GM12878 (cell line): ENCODE data around the gene SCP2. TPM values are rescaled to one million over a fixed set of nuclear protein-coding genes. Genes with fewer than 3 reads are reported as not detected.

Experiments
- ATAC-seq: fragments of 200-7000 bp; cut with Tn5 transposase; 3 replicates; pipeline ENCODE4 v1.9.1; 2020; ENCODE audit warnings: mild to moderate bottlenecking, moderate library complexity
- BruUV-seq: library from RNA; stranded (reverse); fragments of 400-500 nt; replicated peaks from 2 replicates; lab custom pipeline; 2021; lab: Mats Ljungman, UMichigan
- CTCF ChIA-PET: fragments of 300-600 bp; sonication (Branson Sonifier 250); formaldehyde crosslinking; extraction: SDS; loops from one replicate; lab custom pipeline; 2021; ENCODE audit warnings: inconsistent platforms; lab: Yijun Ruan, JAX
- POLR2A ChIA-PET: fragments of 350-600 bp; formaldehyde crosslinking; extraction: SDS; loops from one replicate; lab custom pipeline; 2021; ENCODE audit warnings: inconsistent platforms; lab: Charles Lee
- RAD21 ChIA-PET: fragments of 300-600 bp; sonication (Branson Sonifier 250); formaldehyde crosslinking; loops from one replicate; lab custom pipeline; 2023; ENCODE audit warnings: antibody characterized with exemption; ENCODE audit not compliant: unreplicated experiment; lab: Charles Lee
- SMC1A ChIA-PET: fragments of 300-600 bp; sonication (Branson Sonifier 250); formaldehyde crosslinking; loops from one replicate; lab custom pipeline; 2023; ENCODE audit not compliant: unreplicated experiment, uncharacterized antibody; lab: Charles Lee
- DNase-seq: peaks from one replicate; pipeline ENCODE4 v3.0.0-alpha.2; 2011; ENCODE audit warnings: low read depth, low spot score
- FAIRE-seq: peaks from 3 replicates; lab custom pipeline; 2011; peaks lifted over from hg19 to GRCh38; lab: Jason Lieb, UNC
- H2AFZ ChIP-seq: 2 replicates; pipeline ENCODE4 v1.6.0; 2011; ENCODE audit warnings: low read depth, low read length, control low read depth; ENCODE audit not compliant: control insufficient read depth
- H3K27ac ChIP-seq: 2 replicates; pipeline ENCODE4 v1.5.1; 2011; ENCODE audit warnings: control low read depth; ENCODE audit not compliant: control insufficient read depth, insufficient read depth
- H3K27me3 ChIP-seq, 2 experiments: replicated peaks in 1 of 2; 2 replicates each; pipeline versions ENCODE4 v1.6.0 to v1.6.1; 2011; ENCODE audit warnings: low read length in 1 of 2; ENCODE audit not compliant: control insufficient read depth in 2 of 2, insufficient read depth in 2 of 2
- H3K36me3 ChIP-seq, 2 experiments: 2 replicates each; pipeline ENCODE4 v1.5.1; 2011; ENCODE audit warnings: low read length in 1 of 2; ENCODE audit not compliant: control insufficient read depth in 2 of 2, insufficient read depth in 2 of 2
- H3K4me1 ChIP-seq: 2 replicates; pipeline ENCODE4 v1.6.1; 2011; ENCODE audit warnings: mild to moderate bottlenecking, low read length, moderate library complexity, mixed read lengths; ENCODE audit not compliant: control insufficient read depth, insufficient read depth
- H3K4me2 ChIP-seq: 2 replicates; pipeline ENCODE4 v1.6.0; 2011; ENCODE audit warnings: control low read depth; ENCODE audit not compliant: control insufficient read depth, insufficient read depth
- H3K4me3 ChIP-seq: fragments of 200-600 bp; sonication (generic); 2 replicates; pipeline ENCODE4 v1.5.1; 2016
- H3K79me2 ChIP-seq: 2 replicates; pipeline ENCODE4 v1.6.0; 2011; ENCODE audit warnings: low read length; ENCODE audit not compliant: control insufficient read depth, insufficient read depth
- H3K9ac ChIP-seq: 2 replicates; pipeline ENCODE4 v1.8.0; 2011; ENCODE audit warnings: low read length, control low read depth, mixed read lengths; ENCODE audit not compliant: control insufficient read depth, insufficient read depth
- H3K9me3 ChIP-seq: replicated peaks from 3 replicates; pipeline ENCODE4 v1.5.1; 2011; ENCODE audit warnings: mild to moderate bottlenecking, low read length; ENCODE audit not compliant: control insufficient read depth, insufficient read depth
- H4K20me1 ChIP-seq: 2 replicates; pipeline ENCODE4 v1.6.0; 2011; ENCODE audit not compliant: control insufficient read depth, insufficient read depth
- CBX3 ChIP-seq: fragments of 200-600 bp; sonication (generic); IDR thresholded peaks from 2 replicates; pipeline ENCODE4 v1.6.1; 2016; ENCODE audit warnings: low read depth, borderline replicate concordance
- CEBPB ChIP-seq, 2 experiments: fragments of 150-350 bp in 1 of 2; IDR thresholded peaks; 2 replicates each; pipeline ENCODE4 v1.6.1; 2012 to 2014; ENCODE audit warnings: low read depth in 2 of 2, low read length in 2 of 2, borderline replicate concordance in 1 of 2, inconsistent platforms in 1 of 2
- WGBS: methylation state at CpG from one replicate; pipeline ENCODE4 v1.1.6; 2016; ENCODE audit warnings: low lambda C conversion rate; ENCODE audit not compliant: insufficient replicate concordance, insufficient coverage; ENCODE audit errors: missing lambda C conversion rate; 5-methylcytosine and 5-hydroxymethylcytosine counted together
- in situ Hi-C: fragments of 300-500 bp; cut with MboI; formaldehyde crosslinking; loops from 9 replicates; pipeline ENCODE4 v1.14.3; 2018; ENCODE audit warnings: mixed read lengths
- intact Hi-C: fragments of 100-400 bp; cut with micrococcal nuclease; formaldehyde crosslinking; loops from one replicate; pipeline ENCODE4 v1.14.2; 2022; ENCODE audit not compliant: unreplicated experiment
- polyA plus RNA-seq, 11 experiments: library from polyadenylated mRNA; depleted of rRNA in 4 of 11; unstranded in 6 of 11; stranded (reverse) in 5 of 11; fragments of >200 nt; fragmentation: Nextera tagmentation in 4 of 11; fragmentation: Illumina TruSeq in 1 of 11; extraction: Ambion mirVana in 4 of 11; extraction: Trizol in 1 of 11; gene quantifications; 1 replicate in 1 of 11; 2 replicates in 10 of 11; pipeline versions ENCODE4 v1.2.1 to v1.2.3, GENCODE V29; 2011 to 2016; ENCODE audit warnings: inconsistent platforms in 2 of 11, missing spikeins in 2 of 11, low read depth in 1 of 11
- total RNA-seq, 4 experiments: library from RNA; depleted of rRNA in 3 of 4; stranded (reverse); fragments of >200 nt in 3 of 4; fragmentation: Illumina TruSeq in 1 of 4; extraction: Trizol in 1 of 4; gene quantifications; 2 replicates each; pipeline versions ENCODE4 v1.2.1 to v1.2.3, GENCODE V29; 2013 to 2021
- TF ChIP-seq, protein P1 (sequence below): IDR thresholded peaks from 2 replicates; pipeline ENCODE4 v1.6.1; 2012; ENCODE audit warnings: low read length, inconsistent platforms
- TF ChIP-seq, protein P2 (sequence below): IDR thresholded peaks from 2 replicates; pipeline ENCODE4 v1.6.1; 2011; ENCODE audit warnings: low read depth, low read length, improper control_type of control experiment, borderline replicate concordance
- TF ChIP-seq, protein P3 (sequence below): IDR thresholded peaks from 2 replicates; pipeline ENCODE4 v1.6.1; 2012; ENCODE audit warnings: improper control_type of control experiment, low read depth, low read length; ENCODE audit not compliant: insufficient replicate concordance

SCP2 gene
- total and polyA plus RNA-seq, 10 of the 15 experiments (the other 5 are each of a cell fraction or from before 2014, with no cell fraction given): 74.3 to 327 (median 127) TPM

DNA sequence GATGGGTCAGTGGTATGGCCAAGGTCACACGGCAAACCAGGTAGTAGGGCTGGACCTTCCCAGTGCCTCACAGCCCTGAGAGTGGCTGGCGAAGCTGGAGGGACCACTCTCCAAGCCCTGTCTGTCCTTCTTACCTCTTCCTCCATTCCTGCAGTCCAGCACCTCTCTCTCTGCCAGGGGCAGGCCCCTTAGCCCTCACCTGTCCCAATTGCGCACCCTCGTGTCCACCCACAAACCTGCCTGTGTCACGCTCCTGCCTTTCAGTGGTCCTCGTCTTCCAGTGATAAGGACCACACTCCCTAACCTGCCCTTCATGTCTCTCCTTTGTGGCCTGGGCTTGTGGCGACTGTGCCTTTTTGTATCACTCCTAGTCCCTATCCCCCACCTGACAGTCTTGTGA lies 138.3 kb downstream of the SCP2 start (continued):
- TF ChIP-seq, protein P1, sequence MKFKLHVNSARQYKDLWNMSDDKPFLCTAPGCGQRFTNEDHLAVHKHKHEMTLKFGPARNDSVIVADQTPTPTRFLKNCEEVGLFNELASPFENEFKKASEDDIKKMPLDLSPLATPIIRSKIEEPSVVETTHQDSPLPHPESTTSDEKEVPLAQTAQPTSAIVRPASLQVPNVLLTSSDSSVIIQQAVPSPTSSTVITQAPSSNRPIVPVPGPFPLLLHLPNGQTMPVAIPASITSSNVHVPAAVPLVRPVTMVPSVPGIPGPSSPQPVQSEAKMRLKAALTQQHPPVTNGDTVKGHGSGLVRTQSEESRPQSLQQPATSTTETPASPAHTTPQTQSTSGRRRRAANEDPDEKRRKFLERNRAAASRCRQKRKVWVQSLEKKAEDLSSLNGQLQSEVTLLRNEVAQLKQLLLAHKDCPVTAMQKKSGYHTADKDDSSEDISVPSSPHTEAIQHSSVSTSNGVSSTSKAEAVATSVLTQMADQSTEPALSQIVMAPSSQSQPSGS: no peak
- TF ChIP-seq CBX3: no peak

DNA sequence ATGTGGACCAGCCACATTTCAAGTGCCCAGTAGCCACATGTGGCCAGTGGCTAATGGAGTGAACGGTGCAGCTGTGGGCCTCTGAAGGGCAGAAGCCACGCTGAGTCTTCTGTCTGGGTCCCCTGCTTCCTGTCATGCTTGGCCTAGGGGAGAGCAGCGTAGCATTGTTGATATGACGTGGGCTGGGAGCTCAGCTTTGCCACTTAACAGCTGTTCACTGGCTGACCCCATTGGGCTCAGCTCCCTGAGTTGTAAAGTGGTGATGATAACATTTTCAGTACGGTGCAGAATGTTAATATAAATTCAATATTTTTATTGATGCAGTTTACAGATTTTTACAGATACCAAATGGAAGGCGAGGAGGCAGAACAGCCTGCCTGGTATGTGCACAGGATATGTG lies 139.4 kb downstream of the SCP2 start:
- Histone ChIP-seq H2AFZ (no peak overlapping the region), H4K20me1 (no peaks in the 10 kb centered on the region), H3K4me2 (no peak overlapping the region)
- ATAC-seq: no peak
- RAD21 ChIA-PET: no interaction called here
- POLR2A ChIA-PET: interaction anchor here (0.9 kb wide), 1 partner anchor 19 kb away, joined by 3 read pairs; no protein-coding TSS in a partner anchor
- TF ChIP-seq CEBPB (IDR thresholded peaks at IDR 0.05; ENCODE audit: borderline replicate concordance in 1 of 2, low read depth in 2 of 2, low read length in 2 of 2): no peak
- TF ChIP-seq, protein P2, sequence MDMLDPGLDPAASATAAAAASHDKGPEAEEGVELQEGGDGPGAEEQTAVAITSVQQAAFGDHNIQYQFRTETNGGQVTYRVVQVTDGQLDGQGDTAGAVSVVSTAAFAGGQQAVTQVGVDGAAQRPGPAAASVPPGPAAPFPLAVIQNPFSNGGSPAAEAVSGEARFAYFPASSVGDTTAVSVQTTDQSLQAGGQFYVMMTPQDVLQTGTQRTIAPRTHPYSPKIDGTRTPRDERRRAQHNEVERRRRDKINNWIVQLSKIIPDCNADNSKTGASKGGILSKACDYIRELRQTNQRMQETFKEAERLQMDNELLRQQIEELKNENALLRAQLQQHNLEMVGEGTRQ: no peak
- TF ChIP-seq, protein P3, sequence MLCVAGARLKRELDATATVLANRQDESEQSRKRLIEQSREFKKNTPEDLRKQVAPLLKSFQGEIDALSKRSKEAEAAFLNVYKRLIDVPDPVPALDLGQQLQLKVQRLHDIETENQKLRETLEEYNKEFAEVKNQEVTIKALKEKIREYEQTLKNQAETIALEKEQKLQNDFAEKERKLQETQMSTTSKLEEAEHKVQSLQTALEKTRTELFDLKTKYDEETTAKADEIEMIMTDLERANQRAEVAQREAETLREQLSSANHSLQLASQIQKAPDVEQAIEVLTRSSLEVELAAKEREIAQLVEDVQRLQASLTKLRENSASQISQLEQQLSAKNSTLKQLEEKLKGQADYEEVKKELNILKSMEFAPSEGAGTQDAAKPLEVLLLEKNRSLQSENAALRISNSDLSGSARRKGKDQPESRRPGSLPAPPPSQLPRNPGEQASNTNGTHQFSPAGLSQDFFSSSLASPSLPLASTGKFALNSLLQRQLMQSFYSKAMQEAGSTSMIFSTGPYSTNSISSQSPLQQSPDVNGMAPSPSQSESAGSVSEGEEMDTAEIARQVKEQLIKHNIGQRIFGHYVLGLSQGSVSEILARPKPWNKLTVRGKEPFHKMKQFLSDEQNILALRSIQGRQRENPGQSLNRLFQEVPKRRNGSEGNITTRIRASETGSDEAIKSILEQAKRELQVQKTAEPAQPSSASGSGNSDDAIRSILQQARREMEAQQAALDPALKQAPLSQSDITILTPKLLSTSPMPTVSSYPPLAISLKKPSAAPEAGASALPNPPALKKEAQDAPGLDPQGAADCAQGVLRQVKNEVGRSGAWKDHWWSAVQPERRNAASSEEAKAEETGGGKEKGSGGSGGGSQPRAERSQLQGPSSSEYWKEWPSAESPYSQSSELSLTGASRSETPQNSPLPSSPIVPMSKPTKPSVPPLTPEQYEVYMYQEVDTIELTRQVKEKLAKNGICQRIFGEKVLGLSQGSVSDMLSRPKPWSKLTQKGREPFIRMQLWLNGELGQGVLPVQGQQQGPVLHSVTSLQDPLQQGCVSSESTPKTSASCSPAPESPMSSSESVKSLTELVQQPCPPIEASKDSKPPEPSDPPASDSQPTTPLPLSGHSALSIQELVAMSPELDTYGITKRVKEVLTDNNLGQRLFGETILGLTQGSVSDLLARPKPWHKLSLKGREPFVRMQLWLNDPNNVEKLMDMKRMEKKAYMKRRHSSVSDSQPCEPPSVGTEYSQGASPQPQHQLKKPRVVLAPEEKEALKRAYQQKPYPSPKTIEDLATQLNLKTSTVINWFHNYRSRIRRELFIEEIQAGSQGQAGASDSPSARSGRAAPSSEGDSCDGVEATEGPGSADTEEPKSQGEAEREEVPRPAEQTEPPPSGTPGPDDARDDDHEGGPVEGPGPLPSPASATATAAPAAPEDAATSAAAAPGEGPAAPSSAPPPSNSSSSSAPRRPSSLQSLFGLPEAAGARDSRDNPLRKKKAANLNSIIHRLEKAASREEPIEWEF: no peak
- TF ChIP-seq, all 136 proteins: peak for 0
- Histone ChIP-seq H3K4me3 (no peak overlapping the region), H3K79me2 (no peaks in the 10 kb centered on the region), H3K36me3 (no peaks in the 10 kb centered on the region), H3K9ac (no peak overlapping the region), H3K27me3 (peaks cover 3 to 6% of the 10 kb centered on the region in 2 experiments), H3K4me1 (no peaks in the 10 kb centered on the region), H3K27ac (no peak overlapping the region), H3K9me3 (no peaks in the 10 kb centered on the region)
- FAIRE-seq: no peak
- SMC1A ChIA-PET: no interaction called here
- CTCF ChIA-PET: no interaction called here
- intact Hi-C loops: no loop called here
- no TSS peak for BruUV-seq
- DNase-seq: no peak
- 19% methylated on average over 6 of the region's 6 CpGs for WGBS
- in situ Hi-C loops: no loop called here
